ENCODE data around the gene STARD3NL. TPM values are rescaled to one million over a fixed set of nuclear protein-coding genes. Genes with fewer than 3 reads are reported as not detected.

Gene STARD3NL
- total RNA-seq, 6 experiments from 2014 or later, result 5.8 to 14.3 (median 9.6) TPM

DNA sequence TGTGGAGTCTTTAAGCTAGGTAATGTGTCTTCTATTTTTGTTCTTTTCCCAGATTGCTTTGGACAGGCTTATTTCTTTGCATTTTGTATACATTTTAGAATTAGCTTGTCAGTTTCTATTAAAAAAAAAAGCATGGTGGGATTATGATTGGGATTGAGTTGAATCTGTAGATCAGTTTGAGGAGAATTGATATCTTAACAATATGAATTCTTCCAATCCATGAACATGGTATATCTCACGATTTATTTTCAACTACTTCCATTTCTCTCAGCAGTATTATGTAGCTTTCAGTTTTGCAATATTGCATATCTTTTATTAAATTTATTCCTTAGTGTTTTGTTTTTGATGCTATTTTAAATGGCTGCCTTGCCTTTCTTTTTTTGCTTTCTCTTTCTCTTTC lies 13.7 kb downstream of the STARD3NL start:
- ATAC-seq (no peak), DNase-seq (no peak)
- 90% methylated on average over 1 of the region's 1 CpG for WGBS (ENCODE audit: insufficient coverage, low coverage, low lambda C conversion rate, missing lambda C conversion rate)
- no peak for TF ChIP-seq POLR2A (IDR thresholded peaks at IDR 0.05)
- TF ChIP-seq, protein P1, sequence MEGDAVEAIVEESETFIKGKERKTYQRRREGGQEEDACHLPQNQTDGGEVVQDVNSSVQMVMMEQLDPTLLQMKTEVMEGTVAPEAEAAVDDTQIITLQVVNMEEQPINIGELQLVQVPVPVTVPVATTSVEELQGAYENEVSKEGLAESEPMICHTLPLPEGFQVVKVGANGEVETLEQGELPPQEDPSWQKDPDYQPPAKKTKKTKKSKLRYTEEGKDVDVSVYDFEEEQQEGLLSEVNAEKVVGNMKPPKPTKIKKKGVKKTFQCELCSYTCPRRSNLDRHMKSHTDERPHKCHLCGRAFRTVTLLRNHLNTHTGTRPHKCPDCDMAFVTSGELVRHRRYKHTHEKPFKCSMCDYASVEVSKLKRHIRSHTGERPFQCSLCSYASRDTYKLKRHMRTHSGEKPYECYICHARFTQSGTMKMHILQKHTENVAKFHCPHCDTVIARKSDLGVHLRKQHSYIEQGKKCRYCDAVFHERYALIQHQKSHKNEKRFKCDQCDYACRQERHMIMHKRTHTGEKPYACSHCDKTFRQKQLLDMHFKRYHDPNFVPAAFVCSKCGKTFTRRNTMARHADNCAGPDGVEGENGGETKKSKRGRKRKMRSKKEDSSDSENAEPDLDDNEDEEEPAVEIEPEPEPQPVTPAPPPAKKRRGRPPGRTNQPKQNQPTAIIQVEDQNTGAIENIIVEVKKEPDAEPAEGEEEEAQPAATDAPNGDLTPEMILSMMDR (IDR thresholded peaks at IDR 0.05), result no peak
- no peaks in the 10 kb centered on the region for H3K36me3 ChIP-seq
- no peak overlapping the region for H3K27ac ChIP-seq
- H3K27me3 ChIP-seq, result no peaks in the 10 kb centered on the region
- intact Hi-C loops (cut with DNase I), result no loop called here
- H3K4me1 ChIP-seq, result no peaks in the 10 kb centered on the region
- H3K4me3 ChIP-seq, result no peak overlapping the region
- peaks cover 0 to 4% (median 0%) of the 10 kb centered on the region in 4 donors for H3K9me3 ChIP-seq

DNA sequence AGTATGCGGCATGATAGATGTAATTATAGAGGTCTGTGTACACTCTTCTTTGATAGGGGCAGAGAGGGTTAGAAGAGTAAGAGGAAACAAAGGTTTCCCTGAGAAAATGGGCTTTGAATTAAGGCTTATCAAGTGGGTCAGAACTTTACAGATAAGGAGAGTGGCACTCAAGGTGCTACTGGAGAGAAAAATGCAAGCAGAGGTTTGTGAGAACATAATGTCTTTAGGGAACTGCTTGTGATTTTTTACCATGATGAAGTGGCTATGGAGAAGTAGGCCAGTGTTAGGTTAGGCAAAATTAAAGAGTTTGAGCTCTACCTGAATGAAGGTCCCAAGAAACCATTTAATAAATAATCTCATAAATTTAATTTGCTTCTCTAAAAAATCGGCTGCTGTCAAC lies 14.3 kb downstream of the STARD3NL start:
- ATAC-seq (no peak), DNase-seq (no peak)
- Histone ChIP-seq H3K27me3 (no peaks in the 10 kb centered on the region), H3K27ac (no peak overlapping the region), H3K4me3 (no peak overlapping the region), H3K4me1 (no peaks in the 10 kb centered on the region), H3K9me3 (peaks cover 0 to 4% (median 0%) of the 10 kb centered on the region in 4 donors), H3K36me3 (no peaks in the 10 kb centered on the region)
- TF ChIP-seq, protein P1 (IDR thresholded peaks at IDR 0.05), result no peak
- TF ChIP-seq POLR2A (IDR thresholded peaks at IDR 0.05), result no peak
- 93% methylated on average over 2 of the region's 2 CpGs for WGBS (ENCODE audit: insufficient coverage, low coverage, low lambda C conversion rate, missing lambda C conversion rate)
- intact Hi-C loops (cut with DNase I), result no loop called here

DNA sequence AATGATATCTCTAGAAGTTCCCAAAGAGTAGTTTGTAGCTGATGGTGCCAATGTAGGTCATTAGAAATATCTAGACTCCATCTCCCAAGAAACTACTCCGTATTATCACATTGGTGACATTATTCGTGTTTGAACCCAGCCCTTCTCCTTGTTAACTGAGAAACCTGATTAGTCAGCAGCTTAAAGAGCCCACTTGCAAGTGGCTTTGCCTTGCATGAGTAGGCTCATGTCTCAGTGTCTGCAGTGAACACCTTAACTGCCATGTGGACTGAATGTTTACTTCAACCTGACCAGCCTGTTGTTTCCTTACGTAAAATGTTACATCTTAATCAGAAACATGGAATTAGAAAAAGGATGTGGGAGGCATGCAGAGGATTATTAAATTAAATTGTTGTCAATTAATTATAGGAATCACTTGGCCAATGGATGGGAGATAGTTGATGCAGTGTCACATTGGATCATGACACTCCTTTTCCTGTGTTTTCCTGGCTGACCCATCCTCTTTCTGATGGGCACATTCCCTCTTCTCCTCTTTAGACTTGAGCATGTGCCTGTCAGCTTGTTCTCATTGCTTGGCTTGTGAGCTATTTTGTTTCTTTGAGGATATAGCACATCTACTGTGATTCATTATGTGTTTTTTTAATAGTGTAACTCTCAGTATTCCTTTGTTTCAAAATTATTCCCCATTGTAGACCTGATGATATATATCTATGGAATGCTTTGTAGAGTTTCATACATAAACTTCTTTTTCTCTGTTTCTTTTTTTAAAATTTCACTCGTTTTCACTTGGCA lies 18.0 kb downstream of the STARD3NL start:
- H3K27me3 ChIP-seq, result no peaks in the 10 kb centered on the region
- peaks cover 0 to 4% (median 0%) of the 10 kb centered on the region in 4 donors for H3K4me1 ChIP-seq
- TF ChIP-seq POLR2A (IDR thresholded peaks at IDR 0.05), result no peak
- TF ChIP-seq, protein P1 (IDR thresholded peaks at IDR 0.05), result no peak
- 83% methylated on average over 4 of the region's 4 CpGs for WGBS (ENCODE audit: insufficient coverage, low coverage, low lambda C conversion rate, missing lambda C conversion rate)
- ATAC-seq (no peak), DNase-seq (no peak)
- intact Hi-C loops (cut with DNase I), result no loop called here
- no peak overlapping the region for H3K27ac ChIP-seq
- H3K4me3 ChIP-seq, result no peak overlapping the region
- peaks cover 0 to 4% (median 0%) of the 10 kb centered on the region in 4 donors for H3K9me3 ChIP-seq
- no peaks in the 10 kb centered on the region for H3K36me3 ChIP-seq

DNA sequence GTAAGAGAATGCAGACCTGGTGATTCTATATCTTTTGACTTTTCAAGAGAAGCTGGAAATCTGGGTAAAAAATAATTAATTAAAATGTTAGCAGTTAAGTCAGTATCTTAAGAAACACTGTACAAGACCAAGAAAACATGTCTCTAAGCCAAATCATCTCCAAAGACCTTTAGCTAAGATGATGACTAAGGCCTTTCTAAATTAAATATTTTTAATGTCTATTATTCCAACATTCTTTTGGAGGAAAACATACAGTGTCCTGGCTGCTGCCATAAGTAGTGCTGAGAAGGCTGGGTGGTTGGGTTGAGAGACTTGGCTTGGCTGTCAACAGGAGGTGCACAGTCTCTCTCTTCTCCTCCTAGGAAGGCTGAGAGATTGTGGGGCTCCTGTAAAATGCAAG lies 20.3 kb downstream of the STARD3NL start:
- Histone ChIP-seq H3K4me1 (peaks cover 0 to 4% (median 0%) of the 10 kb centered on the region in 4 donors), H3K27ac (no peak overlapping the region), H3K4me3 (no peak overlapping the region), H3K36me3 (no peaks in the 10 kb centered on the region), H3K9me3 (no peaks in the 10 kb centered on the region), H3K27me3 (no peaks in the 10 kb centered on the region)
- intact Hi-C loops (cut with DNase I), result no loop called here
- TF ChIP-seq, protein P1 (IDR thresholded peaks at IDR 0.05), result no peak
- no peak for TF ChIP-seq POLR2A (IDR thresholded peaks at IDR 0.05)
- ATAC-seq (no peak), DNase-seq (no peak)
